ENCODE data around the gene STMN3.
"Not testable (repeated sequence)": the region's sequence is repeated elsewhere in the genome, so short reads cannot be mapped to it uniquely, and the experiment has no call there.

STMN3 gene

GRCh38 chr20:63643499-63643898 is 9.7 kb downstream of the STMN3 start:
- Histone ChIP-seq H3K4me1 (ENCODE audit: low read depth, poor library complexity, severe bottlenecking) (no peaks in the 10 kb centered on the region), H3K27ac (no peak overlapping the region), H3K9ac (no peak overlapping the region), H3K36me3 (ENCODE audit: insufficient read depth) (no peaks in the 10 kb centered on the region), H4K20me1 (ENCODE audit: insufficient read depth) (no peaks in the 10 kb centered on the region), H3K4me2 (no peak overlapping the region), H3K4me3 (IDR thresholded peaks at IDR 0.05; ENCODE audit: insufficient read depth, low read depth, low read length) (no peak overlapping the region), H2AFZ (ENCODE audit: low read depth) (no peak overlapping the region), H3K27me3 (ENCODE audit: insufficient read depth, low read depth) (peaks cover 10% of the 10 kb centered on the region; the same call in 1 of the 2 replicates), H3K79me2 (ENCODE audit: insufficient read depth, low read depth) (no peaks in the 10 kb centered on the region)
- no peak for TF ChIP-seq CTCF (conservative IDR thresholded peaks at IDR 0.05; ENCODE audit: low read depth, low read length)

- no peak overlapping the region for H3K27ac ChIP-seq
- peak overlapping the region; percentile 83 for H3K4me2 ChIP-seq
- peak overlapping the region; percentile 67 for H2AFZ ChIP-seq (ENCODE audit: low read depth)
These were observed 10.5 kb downstream of the STMN3 start for GRCh38 chr20:63642527-63643247.

GRCh38 chr20:63641792-63642523 is 11.3 kb downstream of the STMN3 start:
- Histone ChIP-seq H3K27me3 (ENCODE audit: insufficient read depth, low read depth) (no peaks in the 10 kb centered on the region; the same call in none of the 2 replicates), H2AFZ (ENCODE audit: low read depth) (peak overlapping the region; percentile 99), H3K4me3 (IDR thresholded peaks at IDR 0.05; ENCODE audit: insufficient read depth, low read depth, low read length) (no peak overlapping the region), H3K79me2 (ENCODE audit: insufficient read depth, low read depth) (no peaks in the 10 kb centered on the region), H3K36me3 (ENCODE audit: insufficient read depth) (no peaks in the 10 kb centered on the region), H4K20me1 (ENCODE audit: insufficient read depth) (no peaks in the 10 kb centered on the region), H3K9ac (no peak overlapping the region), H3K4me1 (ENCODE audit: low read depth, poor library complexity, severe bottlenecking) (no peaks in the 10 kb centered on the region), H3K4me2 (peak overlapping the region; percentile 86), H3K27ac (no peak overlapping the region)
- peak; percentile 40; the same call in 1 of the 2 replicates for TF ChIP-seq CTCF (conservative IDR thresholded peaks at IDR 0.05; ENCODE audit: low read depth, low read length)

More at GRCh38 chr20:63642527-63643247, 10.5 kb downstream of the STMN3 start:
- no peaks in the 10 kb centered on the region for H3K36me3 ChIP-seq (ENCODE audit: insufficient read depth)
- peaks cover 2% of the 10 kb centered on the region; the same call in 1 of the 2 replicates for H3K27me3 ChIP-seq (ENCODE audit: insufficient read depth, low read depth)
- TF ChIP-seq CTCF (conservative IDR thresholded peaks at IDR 0.05; ENCODE audit: low read depth, low read length) = no peak
- no peaks in the 10 kb centered on the region for H4K20me1 ChIP-seq (ENCODE audit: insufficient read depth)
- no peak overlapping the region for H3K9ac ChIP-seq
- H3K4me1 ChIP-seq (ENCODE audit: low read depth, poor library complexity, severe bottlenecking) = no peaks in the 10 kb centered on the region
- no peaks in the 10 kb centered on the region for H3K79me2 ChIP-seq (ENCODE audit: insufficient read depth, low read depth)
- no peak overlapping the region for H3K4me3 ChIP-seq (IDR thresholded peaks at IDR 0.05; ENCODE audit: insufficient read depth, low read depth, low read length)

- peak overlapping the region; percentile 86 for H3K4me2 ChIP-seq
- no peaks in the 10 kb centered on the region; the same call in none of the 2 replicates for H3K27me3 ChIP-seq (ENCODE audit: insufficient read depth, low read depth)
- peak overlapping the region; percentile 39 for H3K27ac ChIP-seq
- no peak for TF ChIP-seq CTCF (conservative IDR thresholded peaks at IDR 0.05; ENCODE audit: low read depth, low read length)
- no peaks in the 10 kb centered on the region for H3K79me2 ChIP-seq (ENCODE audit: insufficient read depth, low read depth)
- no peaks in the 10 kb centered on the region for H3K36me3 ChIP-seq (ENCODE audit: insufficient read depth)
- H3K4me1 ChIP-seq (ENCODE audit: low read depth, poor library complexity, severe bottlenecking) = no peaks in the 10 kb centered on the region
- no peaks in the 10 kb centered on the region for H4K20me1 ChIP-seq (ENCODE audit: insufficient read depth)
- H3K4me3 ChIP-seq (IDR thresholded peaks at IDR 0.05; ENCODE audit: insufficient read depth, low read depth, low read length) = no peak overlapping the region
- H2AFZ ChIP-seq (ENCODE audit: low read depth) = peak overlapping the region; percentile 99
- H3K9ac ChIP-seq = peak overlapping the region; percentile 67; the same call in 1 of the 2 replicates
These were observed 12.0 kb downstream of the STMN3 start for GRCh38 chr20:63641146-63641791.

- H3K27ac ChIP-seq; H3K4me1 ChIP-seq (ENCODE audit: low read depth, poor library complexity, severe bottlenecking); H3K36me3 ChIP-seq (ENCODE audit: insufficient read depth); H3K9ac ChIP-seq; H4K20me1 ChIP-seq (ENCODE audit: insufficient read depth); H3K79me2 ChIP-seq (ENCODE audit: insufficient read depth, low read depth); H3K4me3 ChIP-seq (IDR thresholded peaks at IDR 0.05; ENCODE audit: insufficient read depth, low read depth, low read length); H3K27me3 ChIP-seq (ENCODE audit: insufficient read depth, low read depth): not testable (repeated sequence)
- Histone ChIP-seq H3K4me2 (0 out of 2 replicates have a peak overlapping the region, but pooled peaks have one; percentile 17), H2AFZ (ENCODE audit: low read depth) (0 out of 2 replicates have a peak overlapping the region, but pooled peaks have one; percentile 99)
These were observed 12.5 kb downstream of the STMN3 start for GRCh38 chr20:63640686-63641085.
